Right lobe of liver (tissue), 6 donors: ENCODE results near the gene RTN4. TPM values are rescaled to one million over a fixed set of nuclear protein-coding genes. Genes with fewer than 3 reads are reported as not detected.

Experiments
- ATAC-seq, 4 donors: fragments of 200-7000 bp; cut with Tn5 transposase; one replicate each; pipeline ENCODE4 v1.9.1; 2020; ENCODE audit warnings: mild to moderate bottlenecking in 4 of 4, moderate library complexity in 4 of 4
- DNase-seq, 3 donors: peaks; one replicate each; pipeline ENCODE4 v3.0.0-alpha.2; 2020
- H3K27ac ChIP-seq, 3 donors: fragments of 200-600 bp; one replicate each; pipeline ENCODE4 v1.8.0; 2022
- H3K27me3 ChIP-seq, 2 donors: fragments of 200-600 bp; one replicate each; pipeline ENCODE4 v1.8.0; 2022
- H3K36me3 ChIP-seq, 4 donors: fragments of 200-600 bp; sonication (generic) in 1 of 4; one replicate each; pipeline versions ENCODE4 v1.5.1 to v1.8.0; 2017 to 2022; ENCODE audit warnings: control low read depth in 1 of 4
- H3K4me1 ChIP-seq, 4 donors: fragments of 200-600 bp; sonication (generic) in 1 of 4; one replicate each; pipeline versions ENCODE4 v1.5.1 to v1.8.0; 2017 to 2022; ENCODE audit warnings: control low read depth in 1 of 4
- H3K4me3 ChIP-seq, 3 donors: fragments of 200-600 bp; one replicate each; pipeline ENCODE4 v1.8.0; 2022
- H3K9me3 ChIP-seq, 4 donors: fragments of 200-600 bp; sonication (generic) in 1 of 4; one replicate each; pipeline versions ENCODE4 v1.5.1 to v1.8.0; 2017 to 2022; ENCODE audit warnings: control low read depth in 1 of 4
- POLR2A ChIP-seq: fragments of 450-650 bp; IDR thresholded peaks from one replicate; pipeline ENCODE4 v1.6.1; 2017; ENCODE audit warnings: antibody characterized with exemption, mild to moderate bottlenecking
- WGBS: methylation state at CpG from one replicate; pipeline ENCODE4 v1.1.6; 2018; ENCODE audit warnings: low coverage, low lambda C conversion rate; ENCODE audit not compliant: insufficient coverage; ENCODE audit errors: missing lambda C conversion rate; 5-methylcytosine and 5-hydroxymethylcytosine counted together
- intact Hi-C, 2 donors: fragments of 100-400 bp; cut with DNase I; formaldehyde crosslinking; loops; one replicate each; pipeline versions ENCODE4 v1.11.2 to v1.14.1; 2022
- total RNA-seq, 6 experiments: library from RNA; depleted of rRNA in 2 of 6; stranded (reverse); fragments of >200 nt in 2 of 6; fragmentation: NEBNext Ultra II Directional in 3 of 6; extraction: Animal tissue kit (Norgen Biotek cat#: 25700) in 3 of 6; gene quantifications; one replicate each; pipeline versions ENCODE4 v1.1.0 to v1.2.4, GENCODE V29; 2016 to 2023
- TF ChIP-seq, protein P1 (sequence below), 4 donors: fragments of 200-600 bp in 3 of 4; fragments of 450-650 bp in 1 of 4; IDR thresholded peaks; one replicate each; pipeline versions ENCODE4 v1.5.1 to v1.8.0; 2016 to 2022; ENCODE audit warnings: antibody characterized with exemption in 4 of 4, mild to moderate bottlenecking in 2 of 4
- donor health status: DM: no; HTN: yes; CAD: no.
- donor health status: DM: no; HTN: no; CAD: no.
- donor health status: DM: no; HTN: no; CAD: no.
- donor health status: DM: no; HTN: yes; CAD: no.
- donor health status: DM: no; HTN: yes; CAD: no.

The RTN4 gene
- total RNA-seq, 6 experiments from 2014 or later: 126 to 195 (median 177) TPM

- no peak for DNase-seq
- H3K9me3 ChIP-seq: no peaks in the 10 kb centered on the region
- intact Hi-C loops: no loop called here
- no peak overlapping the region for H3K27ac ChIP-seq
- H3K36me3 ChIP-seq: no peaks in the 10 kb centered on the region
- TF ChIP-seq, protein P1, sequence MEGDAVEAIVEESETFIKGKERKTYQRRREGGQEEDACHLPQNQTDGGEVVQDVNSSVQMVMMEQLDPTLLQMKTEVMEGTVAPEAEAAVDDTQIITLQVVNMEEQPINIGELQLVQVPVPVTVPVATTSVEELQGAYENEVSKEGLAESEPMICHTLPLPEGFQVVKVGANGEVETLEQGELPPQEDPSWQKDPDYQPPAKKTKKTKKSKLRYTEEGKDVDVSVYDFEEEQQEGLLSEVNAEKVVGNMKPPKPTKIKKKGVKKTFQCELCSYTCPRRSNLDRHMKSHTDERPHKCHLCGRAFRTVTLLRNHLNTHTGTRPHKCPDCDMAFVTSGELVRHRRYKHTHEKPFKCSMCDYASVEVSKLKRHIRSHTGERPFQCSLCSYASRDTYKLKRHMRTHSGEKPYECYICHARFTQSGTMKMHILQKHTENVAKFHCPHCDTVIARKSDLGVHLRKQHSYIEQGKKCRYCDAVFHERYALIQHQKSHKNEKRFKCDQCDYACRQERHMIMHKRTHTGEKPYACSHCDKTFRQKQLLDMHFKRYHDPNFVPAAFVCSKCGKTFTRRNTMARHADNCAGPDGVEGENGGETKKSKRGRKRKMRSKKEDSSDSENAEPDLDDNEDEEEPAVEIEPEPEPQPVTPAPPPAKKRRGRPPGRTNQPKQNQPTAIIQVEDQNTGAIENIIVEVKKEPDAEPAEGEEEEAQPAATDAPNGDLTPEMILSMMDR (IDR thresholded peaks at IDR 0.05): no peak
- no peak for TF ChIP-seq POLR2A
- peak in 2 of 4 donors; percentile 24 to 33 for ATAC-seq
- H3K27me3 ChIP-seq: no peaks in the 10 kb centered on the region
- WGBS: 75% methylated on average over 2 of the region's 2 CpGs
- H3K4me1 ChIP-seq: no peaks in the 10 kb centered on the region
- H3K4me3 ChIP-seq: no peak overlapping the region
Measured at GRCh38 chr2:54956111-54956627, 94.1 kb downstream of the RTN4 start.

DNA sequence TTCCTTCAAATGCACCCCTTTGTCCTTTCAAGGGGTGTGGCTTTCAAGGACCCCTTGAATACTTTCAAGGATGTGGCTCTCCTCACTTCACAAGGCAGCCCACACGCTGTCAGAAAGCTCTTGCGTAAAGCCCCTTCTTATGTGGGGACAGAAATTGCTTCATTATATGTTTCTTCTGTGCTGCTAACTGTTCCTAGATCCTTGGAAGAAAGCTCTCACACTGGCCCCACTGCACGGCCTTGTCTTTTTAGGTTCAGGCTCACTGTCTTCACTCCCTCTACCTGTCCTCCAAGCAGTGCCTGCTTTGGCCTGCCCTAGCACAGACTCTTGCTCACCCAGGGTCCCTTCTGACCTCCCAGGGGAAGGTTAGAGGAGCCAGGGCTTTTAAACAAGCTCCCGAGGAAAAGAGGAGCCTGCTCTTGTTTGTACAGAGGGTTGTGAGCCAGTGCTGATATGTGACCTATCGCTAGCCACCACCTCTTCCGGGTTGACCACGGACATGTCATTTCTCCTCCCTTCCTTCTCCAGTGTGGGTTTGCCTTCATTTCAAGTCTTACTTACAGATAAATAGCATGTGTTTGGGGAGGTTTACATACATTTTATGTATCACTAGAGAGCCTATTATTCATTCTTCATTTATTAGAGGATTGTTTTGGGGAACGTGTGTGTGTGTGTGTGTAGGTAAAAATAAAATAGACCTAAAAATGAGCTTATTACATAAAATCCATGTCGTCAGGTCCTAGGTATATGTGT lies 94.7 kb downstream of the RTN4 start:
- no peak overlapping the region for H3K27ac ChIP-seq
- no peaks in the 10 kb centered on the region for H3K4me1 ChIP-seq
- DNase-seq (no peak), ATAC-seq (peak; percentile 59 to 87 (median 74))
- H3K36me3 ChIP-seq: no peaks in the 10 kb centered on the region
- 47% methylated on average over 9 of the region's 9 CpGs for WGBS
- no peak overlapping the region for H3K4me3 ChIP-seq
- TF ChIP-seq POLR2A: no peak
- TF ChIP-seq, protein P1 (IDR thresholded peaks at IDR 0.05): no peak
- intact Hi-C loops: no loop called here
- no peaks in the 10 kb centered on the region for H3K9me3 ChIP-seq
- H3K27me3 ChIP-seq: no peaks in the 10 kb centered on the region

GRCh38 chr2:54954705-54955357 lies 95.4 kb downstream of the RTN4 start:
- no peak for ATAC-seq
- 83% methylated on average over 2 of the region's 3 CpGs for WGBS
- DNase-seq: no peak
- Histone ChIP-seq H3K36me3 (no peaks in the 10 kb centered on the region), H3K9me3 (no peaks in the 10 kb centered on the region), H3K27me3 (no peaks in the 10 kb centered on the region), H3K4me1 (no peaks in the 10 kb centered on the region), H3K4me3 (no peak overlapping the region), H3K27ac (no peak overlapping the region)
- TF ChIP-seq POLR2A: no peak
- TF ChIP-seq, protein P1 (IDR thresholded peaks at IDR 0.05): no peak
- intact Hi-C loops: no loop called here

DNA sequence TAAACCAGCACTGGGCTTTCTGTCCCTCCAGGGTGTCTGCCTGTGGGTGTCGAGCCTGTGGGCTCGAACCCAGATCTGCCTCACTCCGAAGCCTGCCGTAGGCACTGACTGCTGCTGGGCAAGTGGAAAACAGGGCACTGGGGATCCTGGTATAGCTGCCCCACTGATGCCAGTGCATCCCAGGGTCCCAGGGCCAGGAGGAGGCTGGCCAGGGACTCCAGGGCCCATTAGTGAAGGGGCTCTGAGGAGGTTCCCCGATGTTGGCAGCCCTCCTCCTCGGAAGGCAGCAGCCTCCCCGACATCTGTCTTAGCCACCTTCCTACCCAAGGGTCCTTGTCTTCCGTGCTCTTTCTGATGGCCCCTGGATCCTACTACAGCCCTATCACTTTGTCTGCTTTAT lies 96.1 kb downstream of the RTN4 start:
- H3K27ac ChIP-seq: no peak overlapping the region
- 100% methylated on average over 1 of the region's 8 CpGs for WGBS
- H3K4me3 ChIP-seq: no peak overlapping the region
- no peaks in the 10 kb centered on the region for H3K9me3 ChIP-seq
- H3K36me3 ChIP-seq: no peaks in the 10 kb centered on the region
- DNase-seq (no peak), ATAC-seq (no peak)
- intact Hi-C loops: no loop called here
- no peaks in the 10 kb centered on the region for H3K27me3 ChIP-seq
- H3K4me1 ChIP-seq: no peaks in the 10 kb centered on the region
- TF ChIP-seq, protein P1 (IDR thresholded peaks at IDR 0.05): no peak
- no peak for TF ChIP-seq POLR2A
